IPS DF 6.9 (cell line): ENCODE results near the gene DPP6.
"Not testable (repeated sequence)": the region's sequence is repeated elsewhere in the genome, so short reads cannot be mapped to it uniquely, and the experiment has no call there.

Experiments
- DNase-seq: peaks from one replicate; pipeline ENCODE4 v3.0.0-alpha.2; 2013; ENCODE audit warnings: low read depth, low spot score
- H3K27ac ChIP-seq: one replicate; pipeline ENCODE4 v1.5.1; 2013; ENCODE audit warnings: low read length, control low read depth
- H3K27me3 ChIP-seq: 2 replicates; pipeline ENCODE4 v1.6.1; 2013; ENCODE audit warnings: mild to moderate bottlenecking, low read length; ENCODE audit not compliant: control insufficient read depth, insufficient read depth
- H3K36me3 ChIP-seq: 2 replicates; pipeline ENCODE4 v1.6.1; 2013; ENCODE audit warnings: low read length; ENCODE audit not compliant: control insufficient read depth, insufficient read depth
- H3K4me1 ChIP-seq: 2 replicates; pipeline ENCODE4 v1.6.1; 2013; ENCODE audit warnings: low read length; ENCODE audit not compliant: control insufficient read depth, insufficient read depth
- H3K4me3 ChIP-seq: 2 replicates; pipeline ENCODE4 v1.5.1; 2013; ENCODE audit warnings: mild to moderate bottlenecking, low read length
- H3K9me3 ChIP-seq: 2 replicates; pipeline ENCODE4 v1.6.1; 2013; ENCODE audit warnings: low read length, inconsistent platforms; ENCODE audit not compliant: control insufficient read depth, insufficient read depth
- WGBS: extraction: QIAGEN DNeasy Blood & Tissue Kit; methylation state at CpG from one replicate; pipeline ENCODE4 v1.1.7; 2013; ENCODE audit warnings: mixed read lengths, missing lambda C conversion rate; ENCODE audit not compliant: insufficient read length, insufficient coverage; 5-methylcytosine and 5-hydroxymethylcytosine counted together

Gene DPP6

DNA sequence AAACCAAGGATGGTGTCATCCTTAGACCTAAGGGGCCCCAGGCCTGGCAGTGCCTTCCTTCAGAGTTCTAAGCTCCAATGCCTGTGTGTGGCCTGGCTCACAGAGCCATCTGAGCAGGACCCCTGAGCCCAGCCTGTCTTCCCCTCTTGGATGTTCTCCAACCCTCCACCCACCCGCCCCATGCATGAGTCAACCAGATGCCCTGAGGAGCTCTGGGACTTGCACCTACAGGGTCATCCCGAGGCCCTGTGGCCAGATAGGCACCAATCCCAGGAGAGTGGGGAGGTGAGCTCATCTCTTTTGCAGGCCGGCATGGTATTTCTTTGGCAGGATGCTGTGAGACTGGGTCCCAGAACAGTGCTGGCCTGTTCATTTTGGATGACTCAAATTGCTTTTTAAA lies 103.7 kb downstream of the DPP6 start:
- H3K4me1 ChIP-seq, H3K4me3 ChIP-seq, DNase-seq, H3K9me3 ChIP-seq, H3K27me3 ChIP-seq, H3K36me3 ChIP-seq, H3K27ac ChIP-seq: not testable (repeated sequence)
- no CpG with 5 or more reads among the region's 3 CpGs for WGBS

DNA sequence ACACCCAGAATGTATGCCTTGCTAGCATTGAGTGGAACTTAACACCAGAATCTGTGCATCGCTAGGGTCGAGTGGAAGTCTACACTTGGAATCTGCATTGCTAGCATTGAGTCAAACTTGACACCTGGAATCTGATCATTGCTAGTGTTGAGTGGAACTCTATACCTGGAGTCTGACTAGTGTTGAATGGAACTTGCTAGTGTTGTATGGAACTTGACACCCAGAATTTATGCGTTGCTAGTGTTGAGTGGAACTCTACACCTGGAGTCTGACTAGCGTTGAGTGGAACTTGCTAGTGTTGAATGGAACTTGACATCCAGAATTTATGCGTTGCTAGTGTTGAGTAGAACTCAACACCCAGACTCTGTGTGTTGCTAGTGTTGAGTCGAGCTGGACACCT lies 110.7 kb downstream of the DPP6 start:
- H3K27me3 ChIP-seq, H3K27ac ChIP-seq, DNase-seq, H3K4me1 ChIP-seq, H3K4me3 ChIP-seq, H3K36me3 ChIP-seq, H3K9me3 ChIP-seq: not testable (repeated sequence)
- no CpG with 5 or more reads among the region's 6 CpGs for WGBS

DNA sequence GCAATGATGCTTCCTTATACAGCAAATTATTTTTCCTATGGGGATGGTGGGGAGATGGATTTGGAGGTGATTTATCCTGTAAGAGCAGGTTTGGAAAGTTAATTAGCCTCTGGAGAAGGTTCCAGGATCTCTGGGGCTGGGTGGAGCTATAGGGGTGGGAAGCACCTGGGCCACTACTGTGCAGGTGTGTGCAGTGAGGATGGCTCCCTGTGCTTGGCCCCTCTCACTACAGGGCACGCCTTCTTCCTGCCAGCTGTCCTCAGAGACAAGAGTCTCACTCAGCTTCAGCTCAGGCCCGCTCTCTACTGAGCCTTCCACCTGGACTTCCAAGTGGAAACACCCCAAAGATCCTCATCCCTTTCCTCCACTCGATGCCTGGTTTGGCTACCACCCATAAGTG lies 111.4 kb downstream of the DPP6 start:
- not testable (repeated sequence) for H3K36me3 ChIP-seq, H3K27me3 ChIP-seq, H3K27ac ChIP-seq, H3K9me3 ChIP-seq, H3K4me3 ChIP-seq, H3K4me1 ChIP-seq, DNase-seq
- no CpG with 5 or more reads among the region's 3 CpGs for WGBS

DNA sequence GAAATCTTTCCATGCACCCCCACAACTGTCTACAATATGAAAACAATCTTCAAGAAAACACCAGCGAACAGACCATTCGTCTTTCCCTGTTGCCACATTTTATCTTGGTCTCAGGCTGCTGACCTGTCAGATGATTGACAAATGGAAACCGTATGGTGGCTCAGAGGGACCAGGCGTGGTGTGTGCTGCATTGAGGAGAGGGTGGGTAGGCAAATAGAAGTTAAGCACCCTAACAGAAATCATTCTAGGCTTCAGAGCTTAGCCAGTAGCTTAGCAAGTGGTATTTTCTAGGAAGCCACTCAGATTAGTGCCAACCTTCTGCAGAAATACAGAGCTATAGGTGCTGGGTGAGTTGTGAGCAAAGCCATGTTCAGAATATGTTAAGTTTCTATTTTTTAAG lies 114.9 kb downstream of the DPP6 start:
- no peak for DNase-seq
- no peaks in the 10 kb centered on the region for H3K36me3 ChIP-seq
- 0 out of 2 replicates have a peak, but pooled peaks cover 3% of the 10 kb centered on the region for H3K4me1 ChIP-seq
- no peak overlapping the region for H3K4me3 ChIP-seq
- H3K9me3 ChIP-seq, result no peaks in the 10 kb centered on the region
- no CpG with 5 or more reads among the region's 4 CpGs for WGBS
- no peak overlapping the region for H3K27ac ChIP-seq
- no peaks in the 10 kb centered on the region for H3K27me3 ChIP-seq

DNA sequence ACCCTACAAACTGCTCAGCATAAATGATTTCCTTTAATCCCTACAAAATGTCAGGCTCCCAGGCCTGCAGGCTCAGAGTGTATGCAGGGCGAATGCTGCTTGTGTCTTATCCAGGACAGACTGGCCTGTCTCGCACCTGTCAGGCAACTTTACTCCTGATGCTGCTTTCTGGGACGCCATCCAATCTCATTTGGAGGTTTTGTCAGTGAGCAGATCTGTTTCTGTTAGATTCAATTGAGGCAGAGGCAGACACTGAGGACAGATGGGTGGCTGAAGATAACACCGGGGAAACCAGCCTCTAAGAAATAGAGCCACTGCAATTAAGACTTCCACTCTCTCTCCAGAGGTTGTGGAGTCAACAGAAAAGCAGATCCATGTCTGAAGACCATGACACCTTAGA lies 115.6 kb downstream of the DPP6 start:
- no CpG with 5 or more reads among the region's 4 CpGs for WGBS
- no peak overlapping the region for H3K27ac ChIP-seq
- H3K9me3 ChIP-seq, result no peaks in the 10 kb centered on the region
- no peak overlapping the region for H3K4me3 ChIP-seq
- no peaks in the 10 kb centered on the region for H3K27me3 ChIP-seq
- H3K36me3 ChIP-seq, result no peaks in the 10 kb centered on the region
- DNase-seq, result no peak
- H3K4me1 ChIP-seq, result 0 out of 2 replicates have a peak, but pooled peaks cover 5% of the 10 kb centered on the region

DNA sequence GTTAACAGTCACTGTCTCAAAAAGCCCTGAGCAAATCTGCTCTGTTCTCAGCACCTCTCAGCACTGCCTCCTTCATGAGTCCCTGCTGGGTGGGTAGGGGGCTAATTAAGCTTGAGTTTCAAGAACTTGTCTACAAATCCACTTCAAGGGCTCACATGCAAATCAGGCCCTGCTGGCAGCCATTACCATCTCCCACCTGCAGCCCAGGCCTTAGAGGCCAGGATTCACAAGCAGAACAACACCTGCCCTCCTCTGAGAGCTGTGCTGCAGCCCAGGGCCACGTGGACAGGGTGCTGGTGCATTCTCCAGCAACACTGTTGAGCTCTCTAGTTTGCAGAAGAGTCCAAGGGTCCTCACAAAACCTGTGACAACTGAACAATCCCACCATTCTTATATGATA lies 119.2 kb downstream of the DPP6 start:
- H3K4me1 ChIP-seq, result 0 out of 2 replicates have a peak, but pooled peaks cover 5% of the 10 kb centered on the region
- H3K4me3 ChIP-seq, result no peak overlapping the region
- H3K27ac ChIP-seq, result no peak overlapping the region
- peak; percentile 47 for DNase-seq
- no peaks in the 10 kb centered on the region for H3K9me3 ChIP-seq
- WGBS, result no CpG with 5 or more reads among the region's 1 CpG
- no peaks in the 10 kb centered on the region for H3K27me3 ChIP-seq
- H3K36me3 ChIP-seq, result no peaks in the 10 kb centered on the region

DNA sequence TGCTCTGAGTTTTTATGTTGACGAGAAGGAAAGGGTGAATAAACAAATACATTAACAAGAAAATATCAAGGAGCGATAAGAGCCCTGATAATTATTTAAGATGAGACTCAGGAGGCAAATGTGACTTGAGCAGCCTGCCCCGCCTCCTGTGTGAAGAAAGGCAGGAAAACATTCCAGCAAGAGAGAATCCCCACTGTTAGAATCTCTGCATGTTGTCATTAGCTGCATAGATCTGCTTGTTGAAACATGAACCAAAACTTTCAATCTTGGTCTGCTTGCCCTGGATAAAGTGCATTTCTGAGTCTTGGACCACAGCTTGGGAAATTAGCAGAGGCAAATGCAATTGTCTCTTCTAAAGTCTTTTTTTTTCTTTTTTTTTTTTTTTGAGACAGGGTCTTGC lies 120.0 kb downstream of the DPP6 start:
- Histone ChIP-seq H3K4me3 (no peak overlapping the region), H3K4me1 (0 out of 2 replicates have a peak, but pooled peaks cover 5% of the 10 kb centered on the region), H3K9me3 (no peaks in the 10 kb centered on the region), H3K27me3 (no peaks in the 10 kb centered on the region), H3K36me3 (no peaks in the 10 kb centered on the region), H3K27ac (no peak overlapping the region)
- no peak for DNase-seq
- WGBS, result no CpG with 5 or more reads among the region's 3 CpGs

DNA sequence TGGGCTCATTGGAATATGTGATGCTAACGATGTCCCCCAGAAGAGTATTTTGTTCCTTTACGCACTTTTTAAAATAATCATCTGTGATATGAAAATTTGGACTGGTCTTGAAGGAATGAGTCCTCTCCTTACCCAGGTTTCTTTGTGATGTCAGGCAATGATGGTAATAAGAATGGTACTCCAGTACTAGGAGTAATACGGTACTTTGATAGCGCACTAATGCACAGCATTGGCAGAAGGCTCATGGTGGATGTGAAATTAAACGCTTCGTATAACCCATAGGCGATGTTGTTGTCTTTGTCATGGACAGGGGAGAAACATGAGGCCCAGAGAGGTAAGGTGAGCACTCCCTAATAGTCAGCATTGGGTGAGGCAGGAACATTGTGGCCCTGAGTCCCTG lies 125.4 kb downstream of the DPP6 start:
- Histone ChIP-seq H3K4me3 (no peak overlapping the region), H3K4me1 (0 out of 2 replicates have a peak, but pooled peaks cover 2% of the 10 kb centered on the region), H3K27ac (no peak overlapping the region), H3K36me3 (no peaks in the 10 kb centered on the region), H3K27me3 (no peaks in the 10 kb centered on the region), H3K9me3 (no peaks in the 10 kb centered on the region)
- no CpG with 5 or more reads among the region's 7 CpGs for WGBS
- no peak for DNase-seq

DNA sequence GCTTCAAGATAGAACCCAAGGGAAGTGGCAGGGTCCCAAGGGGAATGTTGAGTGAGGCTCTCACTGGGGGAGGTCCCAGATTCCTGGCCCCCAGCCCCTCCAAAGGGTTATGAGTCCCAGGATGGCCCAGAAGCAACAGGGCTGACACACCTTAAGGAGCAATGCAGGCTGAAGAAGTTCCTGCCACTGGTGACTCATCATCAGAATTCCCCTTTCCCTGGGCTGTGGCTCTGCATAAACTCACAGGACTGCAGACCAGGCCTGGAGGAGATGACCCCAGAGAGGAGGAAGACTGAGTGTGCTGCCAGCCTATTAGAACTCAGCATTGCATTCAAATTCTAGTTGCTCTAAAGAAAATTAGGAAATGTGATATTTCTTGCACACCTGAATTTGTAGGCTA lies 126.7 kb downstream of the DPP6 start:
- H3K27ac ChIP-seq, result no peak overlapping the region
- H3K4me3 ChIP-seq, result no peak overlapping the region

DNA sequence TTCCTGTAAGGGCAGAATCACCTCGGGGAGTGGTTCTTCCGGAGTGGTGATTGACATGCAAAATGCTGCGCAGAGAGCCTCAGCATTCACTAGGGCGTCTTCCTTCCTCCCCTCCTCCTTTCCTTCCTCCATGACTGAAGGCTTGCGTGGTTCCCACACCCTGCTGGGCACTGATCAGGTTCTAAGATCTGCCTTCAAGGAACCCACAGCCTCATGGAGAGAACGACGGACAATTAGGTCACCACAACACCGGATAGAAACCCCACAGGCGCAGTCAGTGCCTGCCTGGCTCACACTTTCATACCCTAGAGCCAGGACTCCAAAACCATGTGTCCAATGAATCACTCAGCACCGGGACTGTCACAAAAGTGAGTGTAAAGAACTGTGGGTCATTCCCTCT lies 131.3 kb downstream of the DPP6 start:
- no peak for DNase-seq
- Histone ChIP-seq H3K4me1 (peaks cover 13% of the 10 kb centered on the region; the same call in 1 of the 2 replicates), H3K27ac (no peak overlapping the region), H3K36me3 (no peaks in the 10 kb centered on the region), H3K9me3 (peaks cover 1% of the 10 kb centered on the region; the same call in 1 of the 2 replicates), H3K27me3 (no peaks in the 10 kb centered on the region), H3K4me3 (no peak overlapping the region)
- WGBS, result no CpG with 5 or more reads among the region's 10 CpGs

More for the DNA sequence above, 126.7 kb downstream of the DPP6 start:
- Histone ChIP-seq H3K9me3 (no peaks in the 10 kb centered on the region), H3K36me3 (no peaks in the 10 kb centered on the region), H3K4me1 (peaks cover 7% of the 10 kb centered on the region; the same call in 1 of the 2 replicates), H3K27me3 (no peaks in the 10 kb centered on the region)
- DNase-seq, result no peak

DNA sequence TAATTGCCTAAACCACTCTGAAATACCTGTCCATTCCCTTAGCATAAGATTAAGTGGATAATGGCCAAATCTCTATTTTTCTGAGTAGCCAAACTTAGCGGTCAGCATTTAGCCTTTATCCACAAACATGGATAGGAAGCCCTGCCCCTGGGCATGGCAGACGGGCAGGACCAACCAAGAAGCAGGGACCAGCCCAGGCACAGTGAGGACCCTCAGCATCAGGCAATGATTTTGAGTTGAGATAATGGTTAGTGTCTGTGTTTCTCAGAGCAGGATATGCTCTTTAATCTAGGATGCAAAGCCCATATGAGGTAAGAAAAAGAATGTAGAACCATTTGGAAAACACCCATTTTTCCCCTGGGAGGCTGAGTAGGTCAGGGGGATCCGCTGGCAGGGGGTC lies 131.7 kb downstream of the DPP6 start:
- no peaks in the 10 kb centered on the region for H3K27me3 ChIP-seq
- peaks cover 13% of the 10 kb centered on the region; the same call in 1 of the 2 replicates for H3K4me1 ChIP-seq
- H3K4me3 ChIP-seq, result no peak overlapping the region
- no peak for DNase-seq
- no CpG with 5 or more reads among the region's 3 CpGs for WGBS
- no peaks in the 10 kb centered on the region for H3K36me3 ChIP-seq
- H3K27ac ChIP-seq, result no peak overlapping the region
- H3K9me3 ChIP-seq, result peaks cover 1% of the 10 kb centered on the region; the same call in 1 of the 2 replicates
